Brain microvascular endothelial cell (primary cell): ENCODE data around the gene CADM2.

Experiments used
- DNase-seq: peaks from one replicate; pipeline ENCODE4 v3.0.0-alpha.2; 2020
- H3K27ac ChIP-seq: fragments of 250-450 bp; sonication (Bioruptor Pico); 2 replicates; pipeline ENCODE4 v1.5.1; 2020; ENCODE audit warnings: mild to moderate bottlenecking, moderate library complexity
- H3K27me3 ChIP-seq: fragments of 250-450 bp; sonication (Bioruptor Pico); replicated peaks from 2 replicates; pipeline ENCODE4 v1.5.1; 2020; ENCODE audit warnings: mild to moderate bottlenecking
- H3K36me3 ChIP-seq: fragments of 250-450 bp; sonication (Bioruptor Pico); replicated peaks from 2 replicates; pipeline ENCODE4 v1.5.1; 2020; ENCODE audit warnings: mild to moderate bottlenecking
- H3K4me3 ChIP-seq: 2 replicates; pipeline ENCODE4 v1.5.1; 2011; ENCODE audit warnings: low read depth, mild to moderate bottlenecking, control low read depth, low read length, moderate library complexity
- in situ Hi-C: cut with HindIII; loops from 2 replicates; pipeline ENCODE4 v1.10.0; 2017; ENCODE audit warnings: low sequenced_read_pairs, low pct_ligation_motif_present
- TF ChIP-seq, protein P1 (sequence below): IDR thresholded peaks from 2 replicates; pipeline ENCODE4 v1.5.1; 2011; ENCODE audit warnings: low read depth, mild to moderate bottlenecking, moderate library complexity, low read length, control low read depth, inconsistent platforms; ENCODE audit errors: missing control alignments

The CADM2 gene

DNA sequence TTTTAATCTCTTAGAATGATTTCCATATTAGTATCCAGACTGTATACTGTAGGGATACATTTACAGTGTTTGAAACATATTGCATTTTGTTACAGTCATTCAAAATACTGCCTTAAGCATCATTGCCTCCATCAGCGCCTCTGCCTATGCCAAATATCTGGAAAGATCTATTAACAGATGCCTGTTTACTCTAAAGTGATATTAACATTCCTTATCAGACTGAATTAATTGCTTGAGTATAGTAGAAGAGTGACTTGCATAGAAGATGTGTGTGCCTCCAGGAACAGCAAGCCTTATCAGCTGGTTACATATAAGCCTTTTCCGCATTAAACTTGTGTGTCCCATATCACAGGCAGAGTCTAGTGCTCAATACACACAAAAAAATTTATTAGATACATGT lies 379.1 kb downstream of the CADM2 start:
- Histone ChIP-seq H3K27me3 (no peaks in the 10 kb centered on the region), H3K36me3 (no peaks in the 10 kb centered on the region), H3K4me3 (no peak overlapping the region), H3K27ac (no peak overlapping the region)
- no peak for DNase-seq
- in situ Hi-C loops = no loop called here
- TF ChIP-seq, protein P1, sequence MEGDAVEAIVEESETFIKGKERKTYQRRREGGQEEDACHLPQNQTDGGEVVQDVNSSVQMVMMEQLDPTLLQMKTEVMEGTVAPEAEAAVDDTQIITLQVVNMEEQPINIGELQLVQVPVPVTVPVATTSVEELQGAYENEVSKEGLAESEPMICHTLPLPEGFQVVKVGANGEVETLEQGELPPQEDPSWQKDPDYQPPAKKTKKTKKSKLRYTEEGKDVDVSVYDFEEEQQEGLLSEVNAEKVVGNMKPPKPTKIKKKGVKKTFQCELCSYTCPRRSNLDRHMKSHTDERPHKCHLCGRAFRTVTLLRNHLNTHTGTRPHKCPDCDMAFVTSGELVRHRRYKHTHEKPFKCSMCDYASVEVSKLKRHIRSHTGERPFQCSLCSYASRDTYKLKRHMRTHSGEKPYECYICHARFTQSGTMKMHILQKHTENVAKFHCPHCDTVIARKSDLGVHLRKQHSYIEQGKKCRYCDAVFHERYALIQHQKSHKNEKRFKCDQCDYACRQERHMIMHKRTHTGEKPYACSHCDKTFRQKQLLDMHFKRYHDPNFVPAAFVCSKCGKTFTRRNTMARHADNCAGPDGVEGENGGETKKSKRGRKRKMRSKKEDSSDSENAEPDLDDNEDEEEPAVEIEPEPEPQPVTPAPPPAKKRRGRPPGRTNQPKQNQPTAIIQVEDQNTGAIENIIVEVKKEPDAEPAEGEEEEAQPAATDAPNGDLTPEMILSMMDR = no peak

DNA sequence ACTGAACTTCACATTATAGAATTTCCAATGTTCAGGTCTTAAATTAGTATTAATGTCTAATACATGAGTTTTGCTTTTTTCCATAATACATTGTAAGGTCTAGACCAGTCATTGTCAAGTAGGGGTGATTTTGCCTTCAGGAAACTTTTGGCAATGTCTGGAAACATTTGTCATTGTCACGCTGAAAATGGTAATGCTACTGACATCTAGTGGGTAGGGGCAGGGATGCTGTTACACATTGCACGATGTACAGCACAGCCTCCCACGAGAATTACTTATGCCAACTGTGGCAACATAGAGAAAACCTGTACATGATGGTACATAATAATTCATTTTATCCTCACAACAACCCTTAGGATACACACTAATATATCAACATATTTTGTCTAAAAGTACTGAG lies 384.1 kb downstream of the CADM2 start:
- no peak overlapping the region for H3K4me3 ChIP-seq
- DNase-seq = peak; percentile 15
- no peaks in the 10 kb centered on the region for H3K27me3 ChIP-seq
- H3K27ac ChIP-seq = no peak overlapping the region
- TF ChIP-seq, protein P1 = peak; percentile 65
- in situ Hi-C loops = no loop called here
- no peaks in the 10 kb centered on the region for H3K36me3 ChIP-seq

DNA sequence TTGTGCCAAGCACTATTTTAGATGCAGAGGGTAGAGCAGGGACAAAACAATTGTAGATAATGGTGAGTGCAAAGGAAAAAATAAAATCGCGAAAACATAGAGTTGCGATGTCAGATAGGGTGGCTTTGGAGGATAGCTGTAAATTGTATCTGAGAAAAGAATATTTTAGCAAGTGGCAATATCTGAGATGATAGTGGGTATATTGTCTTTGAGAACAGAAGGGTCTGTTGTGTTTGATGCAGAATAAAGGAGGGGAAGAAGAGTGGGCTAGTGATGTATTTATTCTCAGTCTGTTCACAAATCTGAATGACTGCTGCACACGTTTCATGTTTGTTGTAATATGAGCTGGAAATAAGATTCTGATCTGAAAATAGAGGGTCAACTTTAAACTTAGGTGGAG lies 396.8 kb downstream of the CADM2 start:
- no peak overlapping the region for H3K4me3 ChIP-seq
- H3K36me3 ChIP-seq = no peaks in the 10 kb centered on the region
- in situ Hi-C loops = no loop called here
- TF ChIP-seq, protein P1 = no peak
- H3K27ac ChIP-seq = no peak overlapping the region
- DNase-seq = no peak
- no peaks in the 10 kb centered on the region for H3K27me3 ChIP-seq

DNA sequence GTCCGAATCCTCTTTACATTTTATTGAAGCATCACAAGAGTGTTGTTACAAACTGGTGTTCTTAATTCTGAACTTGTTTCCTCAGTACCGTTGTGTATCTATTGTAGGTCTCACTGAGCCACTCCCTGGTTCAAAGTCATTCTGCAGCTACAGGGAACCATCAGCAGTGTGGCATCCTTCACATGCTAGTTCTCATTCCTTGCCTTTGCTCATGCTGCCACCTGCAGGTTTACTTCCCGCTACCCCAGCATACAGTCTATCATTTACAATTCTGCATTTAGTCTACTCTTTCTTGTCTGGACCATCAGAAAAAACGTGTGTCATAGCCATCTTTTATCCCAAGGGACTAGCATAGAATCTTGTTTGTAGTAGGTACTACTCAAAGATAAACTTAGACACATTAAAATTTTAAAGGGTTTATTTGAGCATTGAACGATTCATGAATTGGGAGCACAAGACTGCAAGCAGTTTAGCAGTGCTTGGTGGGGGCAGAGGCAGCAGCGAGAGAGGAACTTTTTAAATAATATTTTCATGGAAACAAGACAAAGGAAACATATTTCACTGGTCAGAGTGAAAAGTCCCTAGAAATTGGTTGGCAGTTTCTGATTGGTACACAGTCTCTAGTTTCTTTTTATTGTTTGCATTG lies 402.1 kb downstream of the CADM2 start:
- Histone ChIP-seq H3K4me3 (no peak overlapping the region), H3K27me3 (no peaks in the 10 kb centered on the region), H3K27ac (no peak overlapping the region), H3K36me3 (no peaks in the 10 kb centered on the region)
- peak; percentile 53 for DNase-seq
- in situ Hi-C loops = no loop called here
- TF ChIP-seq, protein P1 = peak; percentile 84

DNA sequence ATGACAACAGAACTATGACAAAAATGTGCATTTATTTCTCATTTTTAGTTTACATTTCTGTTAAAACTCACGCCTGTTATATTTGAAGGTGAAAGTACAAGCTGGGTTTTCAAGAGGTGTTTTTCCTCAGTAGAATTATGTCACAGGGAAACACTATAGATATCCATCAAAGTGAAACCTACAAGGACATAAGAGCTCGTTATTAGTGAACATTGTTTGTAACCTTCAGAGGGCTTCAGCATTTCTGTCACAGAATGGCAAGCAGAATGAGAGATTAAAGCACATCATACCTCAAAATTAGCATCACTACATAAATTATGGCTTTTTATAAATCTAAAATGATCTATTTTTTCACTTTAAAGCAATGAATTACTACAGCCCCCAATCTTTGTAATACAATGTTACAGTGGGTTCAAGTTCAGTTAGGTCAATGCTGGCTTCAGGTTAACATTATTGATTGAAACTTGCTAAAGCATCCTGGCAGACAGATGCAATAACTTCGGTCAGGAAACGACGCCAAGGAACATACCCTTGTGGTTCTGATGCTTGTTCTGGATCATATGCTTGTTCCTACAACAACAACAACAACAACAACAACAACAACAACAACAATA lies 405.6 kb downstream of the CADM2 start:
- TF ChIP-seq, protein P1 = no peak
- in situ Hi-C loops = no loop called here
- Histone ChIP-seq H3K36me3 (no peaks in the 10 kb centered on the region), H3K4me3 (no peak overlapping the region), H3K27ac (no peak overlapping the region), H3K27me3 (no peaks in the 10 kb centered on the region)
- no peak for DNase-seq

DNA sequence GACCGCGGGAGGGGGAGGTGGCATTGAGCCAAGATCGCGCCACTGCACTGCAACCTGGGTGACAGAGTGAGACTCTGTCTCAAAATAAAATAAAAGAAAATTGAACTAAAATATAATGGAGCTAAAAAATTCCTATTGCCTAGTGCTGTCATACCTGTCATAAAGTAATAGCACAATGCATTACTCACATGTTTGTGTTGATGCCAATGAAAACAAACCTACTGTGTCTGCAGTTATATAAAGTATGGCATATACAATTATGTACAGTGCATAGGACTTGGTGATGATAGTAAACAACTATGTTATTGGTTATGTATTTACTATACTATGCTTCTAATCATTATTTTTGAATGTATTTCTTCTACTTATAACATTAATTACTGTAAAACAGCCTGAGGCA lies 411.6 kb downstream of the CADM2 start:
- no peak overlapping the region for H3K27ac ChIP-seq
- no peaks in the 10 kb centered on the region for H3K27me3 ChIP-seq
- no peak for DNase-seq
- in situ Hi-C loops = no loop called here
- no peak overlapping the region for H3K4me3 ChIP-seq
- TF ChIP-seq, protein P1 = no peak
- no peaks in the 10 kb centered on the region for H3K36me3 ChIP-seq
